GM23248 (cell line): Measurements from ENCODE around the gene PHLDB2. TPM values are rescaled to one million over a fixed set of nuclear protein-coding genes. Genes with fewer than 3 reads are reported as not detected.

ENCODE experiments used
- DNase-seq: peaks from one replicate; pipeline ENCODE4 v3.0.0-alpha.2; 2015
- H2AFZ ChIP-seq: fragments of 200-600 bp; sonication (generic); 2 replicates; pipeline ENCODE4 v1.6.1; 2016; ENCODE audit warnings: antibody characterized with exemption
- H3F3A ChIP-seq: fragments of 200-600 bp; sonication (generic); 2 replicates; pipeline ENCODE4 v1.6.1; 2016; ENCODE audit warnings: mild to moderate bottlenecking, antibody characterized with exemption, mixed run types; ENCODE audit not compliant: insufficient read depth
- H3K27ac ChIP-seq: fragments of 200-600 bp; sonication (generic); 2 replicates; pipeline ENCODE4 v1.5.1; 2016; ENCODE audit warnings: mild to moderate bottlenecking
- H3K27me3 ChIP-seq: fragments of 200-600 bp; sonication (generic); replicated peaks from 2 replicates; pipeline ENCODE4 v1.6.1; 2016; ENCODE audit warnings: mild to moderate bottlenecking; ENCODE audit not compliant: insufficient read depth
- H3K36me3 ChIP-seq: fragments of 200-600 bp; sonication (generic); 2 replicates; pipeline ENCODE4 v1.6.1; 2016; ENCODE audit warnings: low read depth, mild to moderate bottlenecking
- H3K4me1 ChIP-seq: fragments of 200-600 bp; sonication (generic); 2 replicates; pipeline ENCODE4 v1.6.1; 2016; ENCODE audit warnings: mild to moderate bottlenecking; ENCODE audit not compliant: insufficient read depth
- H3K4me2 ChIP-seq: fragments of 200-600 bp; sonication (generic); one replicate; pipeline ENCODE4 v1.6.1; 2016; ENCODE audit warnings: mild to moderate bottlenecking; ENCODE audit not compliant: unreplicated experiment
- H3K4me3 ChIP-seq: fragments of 200-600 bp; sonication (generic); 2 replicates; pipeline ENCODE4 v1.5.1; 2016; ENCODE audit warnings: mild to moderate bottlenecking
- H3K79me2 ChIP-seq: fragments of 200-600 bp; sonication (generic); 2 replicates; pipeline ENCODE4 v1.6.1; 2016; ENCODE audit warnings: mild to moderate bottlenecking; ENCODE audit not compliant: insufficient read depth
- H3K9ac ChIP-seq: fragments of 200-600 bp; sonication (generic); 2 replicates; pipeline ENCODE4 v1.6.1; 2016; ENCODE audit warnings: mild to moderate bottlenecking
- H3K9me2 ChIP-seq: fragments of 200-600 bp; sonication (generic); 2 replicates; pipeline ENCODE4 v1.6.1; 2016; ENCODE audit warnings: mixed run types, mild to moderate bottlenecking, moderate library complexity; ENCODE audit not compliant: insufficient read depth
- H3K9me3 ChIP-seq: fragments of 200-600 bp; sonication (generic); one replicate; pipeline ENCODE4 v1.6.1; 2017; ENCODE audit warnings: low read depth
- H4K20me1 ChIP-seq: fragments of 200-600 bp; sonication (generic); 2 replicates; pipeline ENCODE4 v1.6.0; 2016; ENCODE audit not compliant: insufficient read depth
- EZH2 ChIP-seq: fragments of 200-600 bp; sonication (generic); IDR thresholded peaks from 2 replicates; pipeline ENCODE4 v1.6.1; 2018; ENCODE audit warnings: antibody characterized with exemption, mild to moderate bottlenecking; ENCODE audit not compliant: insufficient read depth, poor library complexity, severe bottlenecking
- EZH2phosphoT487 ChIP-seq: fragments of 200-600 bp; sonication (generic); IDR thresholded peaks from 2 replicates; pipeline ENCODE4 v1.6.1; 2018; ENCODE audit warnings: antibody characterized with exemption, moderate library complexity, mild to moderate bottlenecking, low read depth; ENCODE audit not compliant: insufficient read depth
- WGBS, 2 experiments: methylation state at CpG; one replicate each; pipeline ENCODE4 v1.1.6; 2015 to 2017; ENCODE audit warnings: low lambda C conversion rate in 2 of 2, low coverage in 1 of 2; ENCODE audit errors: missing lambda C conversion rate in 2 of 2; 5-methylcytosine and 5-hydroxymethylcytosine counted together
- in situ Hi-C: fragments of 300-500 bp; cut with MboI; formaldehyde crosslinking; loops from 2 replicates; pipeline ENCODE4 v1.15.0; 2020
- polyA plus RNA-seq: library from polyadenylated mRNA; unstranded; fragments of >200 nt; fragmentation: Nextera tagmentation; extraction: Ambion mirVana; gene quantifications from 2 replicates; pipeline ENCODE4 v1.2.1, GENCODE V29; 2016
- total RNA-seq: library from RNA; depleted of rRNA; stranded (reverse); fragments of >200 nt; shearing (Covaris generic); gene quantifications from 2 replicates; pipeline ENCODE4 v1.2.3, GENCODE V29; 2014

PHLDB2 gene
- total and polyA plus RNA-seq, 2 experiments from 2014 or later: 55.6 to 60.6 TPM

DNA sequence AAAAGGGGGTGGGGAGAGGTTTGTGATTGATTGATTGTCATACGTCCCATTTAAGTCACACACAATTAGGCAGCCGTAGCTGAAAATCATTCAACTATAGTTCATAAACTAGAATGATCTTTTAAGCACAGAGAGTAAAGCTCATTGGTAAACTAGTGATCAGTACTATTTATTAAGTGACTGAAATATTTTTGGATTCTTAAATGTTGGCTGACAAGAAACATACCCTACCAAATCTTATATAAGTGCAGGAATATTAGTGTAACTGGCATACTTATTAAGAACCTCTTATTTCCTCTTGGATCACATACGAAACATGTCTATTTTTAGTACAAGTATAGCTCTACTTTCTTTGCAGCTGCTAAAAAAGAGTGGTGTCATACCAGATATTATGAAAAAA, 111.3 kb downstream of the PHLDB2 start:
- Histone ChIP-seq H3K4me2 (no peak overlapping the region), H3F3A (peaks cover 41% of the 10 kb centered on the region; the same call in 1 of the 2 replicates), H3K27me3 (no peaks in the 10 kb centered on the region), H3K27ac (no peak overlapping the region), H3K4me3 (no peak overlapping the region), H3K36me3 (peaks cover 69% of the 10 kb centered on the region), H3K4me1 (peaks cover 22% of the 10 kb centered on the region), H3K9ac (no peak overlapping the region), H2AFZ (no peak overlapping the region), H3K9me3 (no peaks in the 10 kb centered on the region), H4K20me1 (no peaks in the 10 kb centered on the region), H3K9me2 (no peaks in the 10 kb centered on the region), H3K79me2 (peaks cover 4% of the 10 kb centered on the region; the same call in 1 of the 2 replicates)
- in situ Hi-C loops: no loop called here
- 94 to 96% methylated on average over 3 of the region's 3 CpGs for WGBS, 2 experiments
- DNase-seq: no peak
- TF ChIP-seq EZH2 (no peak), EZH2phosphoT487 (no peak)

DNA sequence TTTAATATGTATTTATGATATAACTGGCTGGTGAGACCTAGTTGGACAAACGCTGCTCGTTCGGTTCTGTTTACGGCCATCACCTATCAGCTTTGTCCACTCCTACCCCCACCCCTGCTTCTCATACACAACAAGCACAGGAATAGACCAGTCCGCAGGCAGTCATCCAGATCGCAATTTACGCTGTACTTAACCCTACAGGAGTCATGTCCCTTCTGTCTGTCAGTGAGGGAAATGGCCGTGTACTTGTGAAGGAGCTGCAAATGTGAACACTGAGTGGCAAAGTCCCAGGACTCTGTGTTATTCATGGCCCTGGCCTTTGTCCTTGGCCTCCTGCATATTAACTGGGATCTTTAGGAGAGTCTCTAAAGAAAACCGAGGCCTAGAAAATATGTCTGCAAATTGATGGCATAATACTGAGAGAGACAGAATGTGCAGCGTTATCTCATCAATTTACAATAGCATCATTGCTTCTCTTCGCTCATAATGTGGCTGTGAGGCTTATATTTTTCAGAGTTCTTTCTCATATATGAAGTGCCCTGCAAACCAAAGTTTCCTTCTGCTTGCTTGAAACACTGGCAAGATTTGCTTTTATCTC, 112.6 kb downstream of the PHLDB2 start:
- no peak overlapping the region for H3K27ac ChIP-seq
- H3K4me1 ChIP-seq: peaks cover 22% of the 10 kb centered on the region
- TF ChIP-seq EZH2phosphoT487 (no peak), EZH2 (no peak)
- no peak overlapping the region for H3K4me2 ChIP-seq
- WGBS, 2 experiments: 92 to 95% methylated on average over 11 of the region's 11 CpGs
- no peaks in the 10 kb centered on the region for H3K9me2 ChIP-seq
- H3K27me3 ChIP-seq: no peaks in the 10 kb centered on the region
- H3F3A ChIP-seq: peaks cover 52% of the 10 kb centered on the region; the same call in 1 of the 2 replicates
- H3K9ac ChIP-seq: no peak overlapping the region
- no peak overlapping the region for H2AFZ ChIP-seq
- 0 out of 2 replicates have a peak, but pooled peaks cover 4% of the 10 kb centered on the region for H3K79me2 ChIP-seq
- H3K9me3 ChIP-seq: no peaks in the 10 kb centered on the region
- H4K20me1 ChIP-seq: no peaks in the 10 kb centered on the region
- in situ Hi-C loops: no loop called here
- no peak for DNase-seq
- H3K36me3 ChIP-seq: peaks cover 77% of the 10 kb centered on the region
- no peak overlapping the region for H3K4me3 ChIP-seq

DNA sequence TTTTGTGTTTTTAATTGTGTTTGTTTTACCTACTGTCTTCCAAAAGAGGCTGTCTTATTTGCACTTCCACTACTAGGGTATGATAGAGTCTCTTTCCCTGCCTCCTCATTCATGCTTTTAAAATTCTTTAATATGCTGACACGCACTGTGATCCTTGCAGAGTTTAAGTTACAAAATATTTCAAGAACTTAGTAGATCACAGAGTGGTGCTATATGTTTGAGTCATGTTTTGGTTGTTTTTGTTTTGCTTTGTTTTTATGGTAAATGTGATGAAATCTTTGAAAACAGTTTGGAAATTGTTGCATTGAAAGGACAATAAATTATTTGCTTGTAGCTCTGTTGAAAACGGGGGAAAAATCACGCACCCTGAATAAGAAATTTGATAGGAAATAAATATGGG, 113.8 kb downstream of the PHLDB2 start:
- H3K9me2 ChIP-seq: no peaks in the 10 kb centered on the region
- DNase-seq: no peak
- no peak for TF ChIP-seq EZH2
- TF ChIP-seq EZH2phosphoT487: no peak
- no peaks in the 10 kb centered on the region for H3K9me3 ChIP-seq
- peaks cover 11% of the 10 kb centered on the region for H3K4me1 ChIP-seq
- no peak overlapping the region for H3K9ac ChIP-seq
- WGBS, 2 experiments: 51 to 53% methylated on average over 3 of the region's 3 CpGs
- peaks cover 56% of the 10 kb centered on the region for H3F3A ChIP-seq
- H3K27ac ChIP-seq: no peak overlapping the region
- no peaks in the 10 kb centered on the region for H3K79me2 ChIP-seq
- no peak overlapping the region for H2AFZ ChIP-seq
- H3K4me2 ChIP-seq: no peak overlapping the region
- H3K27me3 ChIP-seq: no peaks in the 10 kb centered on the region
- no peaks in the 10 kb centered on the region for H4K20me1 ChIP-seq
- in situ Hi-C loops: no loop called here
- no peak overlapping the region for H3K4me3 ChIP-seq
- peaks cover 68% of the 10 kb centered on the region for H3K36me3 ChIP-seq

DNA sequence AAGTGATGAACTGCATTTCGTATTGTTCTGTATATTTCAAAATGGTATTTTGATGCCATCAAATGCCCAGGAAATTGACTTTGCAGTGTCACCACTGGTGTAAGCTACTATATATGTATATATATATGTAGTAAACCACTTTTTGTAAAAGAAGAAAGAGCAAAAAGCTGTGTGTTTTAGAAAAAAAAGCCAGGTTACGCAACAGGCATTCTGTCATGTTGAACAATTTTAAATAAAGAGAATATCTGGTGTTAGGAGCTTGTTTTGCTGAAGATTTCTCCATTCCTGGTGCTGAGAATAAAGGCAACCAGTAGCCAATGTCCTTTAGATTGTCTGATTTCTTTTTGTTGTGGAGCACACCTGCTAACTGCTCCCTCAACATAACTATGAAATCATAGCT, 116.1 kb downstream of the PHLDB2 start:
- Histone ChIP-seq H3K9me3 (no peaks in the 10 kb centered on the region), H3K36me3 (peaks cover 49% of the 10 kb centered on the region), H3K27ac (no peak overlapping the region), H3K9ac (no peak overlapping the region), H3K4me1 (peaks cover 4% of the 10 kb centered on the region; the same call in 1 of the 2 replicates), H4K20me1 (no peaks in the 10 kb centered on the region), H3K27me3 (no peaks in the 10 kb centered on the region), H3F3A (peaks cover 46% of the 10 kb centered on the region), H3K79me2 (peaks cover 12% of the 10 kb centered on the region), H3K4me2 (no peak overlapping the region), H3K4me3 (no peak overlapping the region), H2AFZ (no peak overlapping the region), H3K9me2 (no peaks in the 10 kb centered on the region)
- TF ChIP-seq EZH2 (no peak), EZH2phosphoT487 (no peak)
- no peak for DNase-seq
- in situ Hi-C loops: no loop called here
- 66 to 73% methylated on average over 2 of the region's 2 CpGs for WGBS, 2 experiments
